ENCODE results near the gene GPRIN1.

Gene GPRIN1

GRCh38 chr5:176643491-176644219, 33.7 kb upstream of the GPRIN1 start:
- no peak for DNase-seq (ENCODE audit: low read depth)

DNA sequence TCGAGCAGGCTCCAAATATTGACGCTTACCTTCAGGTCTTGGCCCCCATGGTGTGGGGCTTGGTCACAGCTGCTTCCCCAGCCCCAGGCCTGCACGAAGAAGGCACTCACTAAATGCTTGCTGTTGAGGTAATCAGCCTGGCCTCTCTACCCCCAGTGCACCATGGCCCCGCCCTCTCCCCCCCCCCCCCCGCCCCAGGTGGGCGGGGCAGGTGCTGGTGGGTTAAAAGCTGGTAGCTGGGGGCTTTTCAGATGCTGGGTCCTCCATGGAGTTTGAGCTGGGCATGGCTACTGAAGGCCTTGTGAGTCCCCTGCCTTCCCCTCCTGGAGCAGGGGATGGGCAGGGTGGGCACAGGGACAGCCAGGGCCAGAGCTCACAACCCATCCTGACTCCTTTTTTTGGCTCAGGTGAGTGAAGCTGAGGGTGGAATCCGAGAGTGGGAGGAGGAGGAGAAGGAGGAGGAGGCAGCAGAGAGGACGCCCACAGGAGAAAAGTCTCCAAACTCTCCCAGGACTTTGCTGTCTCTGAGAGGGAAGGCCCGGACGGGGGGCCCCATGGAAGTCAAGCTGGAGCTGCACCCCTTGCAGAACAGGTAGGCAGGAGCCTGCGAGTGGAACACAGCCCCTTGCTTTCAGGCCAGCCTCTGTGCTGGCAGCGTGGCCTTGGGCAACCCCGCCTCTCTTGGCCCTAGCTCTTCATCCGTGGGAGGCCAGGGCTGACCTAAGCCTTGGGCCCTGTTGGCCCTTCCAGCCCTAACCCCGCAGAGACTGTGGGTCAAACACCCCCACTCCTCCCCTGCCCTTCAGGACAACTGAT, 32.9 kb upstream of the GPRIN1 start:
- no peak for DNase-seq (ENCODE audit: low read depth)

- DNase-seq (ENCODE audit: low read depth) = no peak
These were observed 30.7 kb upstream of the GPRIN1 start for GRCh38 chr5:176640616-176641015.

DNA sequence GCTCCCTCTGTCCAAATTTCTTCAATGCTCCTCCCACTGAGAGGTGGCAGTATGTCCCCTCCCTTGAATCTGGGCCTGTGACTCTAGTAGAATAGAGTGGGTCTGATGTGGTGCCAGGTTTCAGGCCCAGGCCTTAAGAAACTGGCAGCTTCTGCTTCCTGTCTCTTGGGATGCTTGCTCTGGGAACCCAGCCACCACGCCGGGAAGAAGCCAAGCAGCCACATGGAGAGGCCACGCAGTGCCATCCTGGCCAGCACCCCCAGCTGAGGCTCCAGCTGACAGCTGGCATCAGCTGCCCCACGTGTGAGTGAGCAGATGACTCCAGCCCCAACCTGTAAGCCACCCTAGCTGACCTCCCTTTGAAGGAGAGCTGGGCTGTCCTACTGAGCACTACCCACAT, 30.0 kb upstream of the GPRIN1 start:
- no peak for DNase-seq (ENCODE audit: low read depth)

GRCh38 chr5:176639208-176639607, 29.3 kb upstream of the GPRIN1 start:
- DNase-seq (ENCODE audit: low read depth) = no peak

- no peak for DNase-seq (ENCODE audit: low read depth)
These were observed 28.5 kb upstream of the GPRIN1 start for GRCh38 chr5:176638437-176638836.

GRCh38 chr5:176637556-176637955, 27.6 kb upstream of the GPRIN1 start:
- DNase-seq (ENCODE audit: low read depth) = no peak

- DNase-seq (ENCODE audit: low read depth) = no peak
These were observed 26.5 kb upstream of the GPRIN1 start for GRCh38 chr5:176636426-176636825.

DNA sequence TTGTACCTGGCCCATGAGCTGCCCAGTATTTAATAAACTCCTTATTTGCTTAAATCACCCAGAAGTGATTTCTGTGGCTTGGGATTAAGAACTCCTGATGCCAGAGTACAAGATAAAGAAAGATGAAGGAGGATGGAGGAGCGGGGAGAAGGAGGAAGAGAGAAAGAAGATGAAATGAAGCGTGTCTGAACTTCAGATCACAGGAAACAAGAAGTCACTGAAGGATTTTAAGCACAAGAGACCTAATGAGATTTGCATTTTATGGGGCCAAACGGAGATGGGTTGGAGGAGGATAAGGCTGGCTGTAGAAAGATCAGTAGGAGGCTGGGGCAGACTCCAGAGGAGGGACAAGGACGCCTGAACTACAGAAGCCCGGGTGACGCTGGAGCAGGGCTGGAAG, 23.6 kb upstream of the GPRIN1 start:
- DNase-seq (ENCODE audit: low read depth) = no peak

- no peak for DNase-seq (ENCODE audit: low read depth)
These were observed 22.8 kb upstream of the GPRIN1 start for GRCh38 chr5:176632745-176633144.

DNA sequence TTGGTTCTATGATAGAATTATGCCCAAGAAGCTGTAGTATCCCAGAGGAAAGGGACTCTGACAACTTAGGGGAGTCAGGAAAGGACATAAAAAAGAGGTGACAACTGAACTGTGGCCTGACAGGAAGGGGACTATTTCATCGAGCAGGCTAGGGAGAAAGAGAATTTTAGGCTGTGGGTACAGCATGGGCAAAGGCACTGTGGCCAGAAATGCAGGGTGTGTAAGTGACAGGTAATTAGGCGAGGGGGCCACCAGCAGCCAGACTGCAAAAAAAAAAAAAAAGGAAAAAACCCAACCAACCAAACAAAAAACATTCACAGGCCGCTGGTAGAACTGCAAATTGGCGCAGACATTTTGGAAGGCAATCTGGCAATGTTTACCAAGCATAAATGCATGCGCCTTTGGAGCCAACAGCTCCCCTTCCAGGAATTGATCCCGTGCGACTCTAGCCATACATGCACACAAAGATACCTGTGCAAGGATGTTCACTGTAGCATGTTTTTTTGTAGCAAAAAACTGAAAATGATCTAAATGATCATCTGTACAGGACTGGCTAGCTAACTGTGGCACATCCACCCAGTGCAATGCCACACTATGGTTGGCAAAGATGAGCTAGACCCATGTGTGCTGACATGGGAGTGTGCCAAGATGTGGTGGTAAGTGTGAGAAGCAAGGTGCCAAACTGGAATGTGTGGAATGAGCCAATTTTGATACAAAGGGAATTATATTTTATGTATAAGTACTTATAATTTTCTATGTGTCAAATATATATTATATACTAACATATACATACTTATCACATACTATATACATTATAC, 21.6 kb upstream of the GPRIN1 start:
- DNase-seq (ENCODE audit: low read depth) = no peak

- DNase-seq (ENCODE audit: low read depth) = no peak
These were observed 20.8 kb upstream of the GPRIN1 start for GRCh38 chr5:176630681-176631222.

DNA sequence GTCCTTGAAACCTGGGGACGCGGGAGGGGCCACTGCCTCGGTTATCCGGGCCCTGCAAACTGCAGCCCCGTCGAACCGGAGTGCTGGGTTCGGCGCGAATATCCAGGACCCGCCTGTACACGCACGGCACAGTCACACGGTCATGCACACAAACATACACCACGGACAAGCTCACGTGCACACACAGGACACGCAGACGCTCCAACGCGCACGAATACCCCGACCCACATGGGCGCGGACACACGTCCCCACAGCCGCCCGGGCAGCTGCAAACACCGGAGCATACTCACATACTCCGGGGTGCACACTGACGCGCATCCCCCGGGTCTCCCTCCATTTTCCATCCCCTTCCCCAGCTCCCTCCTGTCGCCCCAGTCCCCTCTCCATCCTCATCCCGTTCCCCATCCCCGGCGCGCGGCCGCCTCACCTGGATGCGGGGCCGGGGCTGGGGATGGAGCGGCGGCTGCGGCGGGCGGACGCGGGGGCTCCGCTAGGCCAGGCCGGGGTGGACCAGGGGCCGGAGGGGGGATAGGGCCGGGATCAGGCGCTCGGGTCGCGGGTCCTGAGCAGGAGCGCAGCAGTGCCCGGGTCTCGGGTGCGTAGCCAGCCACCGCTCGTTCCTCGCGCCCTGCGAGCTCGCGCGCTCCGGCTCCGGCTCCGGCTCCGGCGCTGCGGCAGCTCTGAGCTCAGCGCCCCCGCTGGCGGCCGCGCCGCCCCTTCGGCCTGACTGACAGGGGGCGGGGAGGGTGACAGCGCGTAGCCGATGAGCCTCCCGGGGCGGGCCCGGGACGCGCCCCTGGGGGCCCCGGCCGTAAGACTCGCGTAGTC, 20.1 kb upstream of the GPRIN1 start, which contains the start of the genes EIF4E1B and SNCB:
TSS of gene EIF4E1B (plus strand) at position 823 of the 828 bp plus-strand sequence. CDS start 12,113 bp downstream, outside the sequence.
TSS of gene SNCB (minus strand) at position 682 of the 828 bp plus-strand sequence. CDS start 880 bp downstream, outside the sequence.
- no peak for DNase-seq (ENCODE audit: low read depth)

DNA sequence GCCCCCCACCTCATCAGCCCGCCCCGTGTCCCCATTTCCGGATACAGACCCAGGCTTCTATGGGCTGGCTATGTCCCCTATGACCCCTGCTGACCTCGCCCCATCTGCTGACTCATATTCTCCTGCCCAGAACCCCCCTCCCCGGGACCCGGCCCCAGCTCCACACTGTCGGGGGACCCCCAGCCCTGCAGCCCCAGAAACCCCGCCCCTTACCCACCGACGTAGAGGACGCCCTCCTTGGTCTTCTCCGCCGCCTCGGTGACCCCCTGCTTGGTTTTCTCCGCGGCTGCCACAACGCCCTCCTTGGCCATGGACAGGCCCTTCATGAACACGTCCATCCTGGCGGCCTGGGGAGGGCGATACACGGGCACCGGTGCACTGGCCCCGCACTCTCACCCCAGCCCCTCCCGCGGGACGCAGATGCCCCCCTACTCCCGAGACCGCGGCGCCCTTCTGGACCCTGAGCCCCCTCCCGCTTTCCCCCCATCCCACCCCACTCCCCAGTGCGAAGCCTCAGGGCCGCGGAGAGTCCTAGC, 19.4 kb upstream of the GPRIN1 start:
- no peak for DNase-seq (ENCODE audit: low read depth)

DNA sequence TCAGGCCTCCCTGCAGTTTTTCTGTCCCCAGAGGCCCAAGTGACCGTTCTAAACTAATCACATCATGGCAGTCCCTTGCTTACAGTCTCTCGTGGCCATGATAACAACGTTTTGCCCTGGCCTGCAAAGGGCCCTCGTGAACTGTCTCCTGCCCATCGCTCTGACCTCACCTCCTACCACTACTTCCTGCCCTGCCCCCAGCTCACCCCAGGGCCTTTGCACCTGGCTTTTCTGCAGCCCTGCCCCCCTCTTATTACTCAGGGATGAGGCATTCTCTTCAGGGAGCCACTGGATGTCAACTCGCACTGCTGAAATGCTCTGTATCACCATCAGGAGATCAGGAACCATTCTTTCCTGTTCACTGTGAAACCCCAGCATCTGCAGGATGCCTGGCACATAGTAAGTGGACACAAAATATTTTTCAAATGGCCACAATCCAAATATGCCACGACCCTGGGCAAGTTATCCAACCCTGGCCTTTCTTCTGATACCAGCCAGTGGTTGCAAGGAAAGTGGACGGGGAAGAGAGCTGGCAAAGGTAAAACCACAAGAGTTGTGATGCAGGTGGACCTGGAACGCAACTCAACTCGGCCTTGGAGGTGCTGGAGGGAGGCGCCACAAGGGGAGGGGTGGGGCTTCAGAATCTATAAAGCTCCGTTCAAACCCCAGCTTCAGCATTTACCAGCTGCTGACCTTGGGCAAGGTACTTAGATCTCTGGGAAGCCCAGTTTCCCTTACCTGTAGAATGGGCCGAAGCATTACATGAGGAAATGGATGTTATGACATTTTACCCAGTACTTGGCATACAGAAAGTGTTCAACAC, 18.7 kb upstream of the GPRIN1 start:
- DNase-seq (ENCODE audit: low read depth) = no peak

GRCh38 chr5:176627582-176627981, 17.6 kb upstream of the GPRIN1 start:
- DNase-seq (ENCODE audit: low read depth) = no peak

- no peak for DNase-seq (ENCODE audit: low read depth)
These were observed 16.9 kb upstream of the GPRIN1 start for GRCh38 chr5:176626876-176627236.

DNA sequence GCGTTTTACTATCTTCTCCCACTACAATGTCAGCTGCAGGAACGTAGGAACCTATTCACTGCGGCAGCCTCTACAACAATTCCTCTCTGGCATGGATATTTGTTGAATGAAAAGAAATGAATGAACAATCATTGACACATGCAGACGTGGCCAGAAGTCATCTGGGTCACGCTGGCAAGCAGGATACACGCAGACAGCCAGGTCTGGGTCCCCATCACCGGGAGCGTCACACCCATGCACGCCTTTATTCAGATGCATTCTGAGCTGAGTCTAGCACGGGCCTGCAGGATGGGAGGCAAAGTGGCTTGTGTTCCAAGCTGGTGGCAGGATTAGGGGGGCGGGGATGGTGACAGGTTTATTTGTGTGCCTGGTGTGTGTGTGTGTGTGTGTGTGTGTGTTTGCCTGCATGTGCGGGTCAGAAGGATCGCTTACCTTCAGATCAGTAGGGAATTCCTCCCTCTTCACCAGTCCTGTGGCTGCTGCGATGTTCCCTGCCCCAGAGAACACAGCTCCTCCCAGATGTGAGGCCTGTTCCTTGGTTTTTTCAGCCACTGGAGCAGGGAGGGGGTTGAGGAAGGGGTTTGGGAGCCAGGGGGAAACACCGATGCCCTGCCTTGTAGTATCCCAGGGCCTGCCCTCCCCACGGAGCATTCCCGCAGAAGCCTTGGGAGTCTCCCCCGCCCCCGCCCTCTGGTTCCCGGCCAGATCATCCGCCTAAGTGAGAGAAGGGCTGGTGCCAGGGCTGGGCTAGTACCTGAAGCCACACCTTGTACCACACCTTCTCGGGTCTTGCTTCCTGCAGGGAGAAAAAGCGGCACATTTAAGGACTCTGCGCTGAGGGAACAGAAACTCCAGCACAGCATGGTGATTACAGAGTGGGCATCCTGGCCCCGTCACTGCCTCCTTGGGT, 16.3 kb upstream of the GPRIN1 start:
- DNase-seq (ENCODE audit: low read depth) = no peak

- DNase-seq (ENCODE audit: low read depth) = no peak
These were observed 15.6 kb upstream of the GPRIN1 start for GRCh38 chr5:176625512-176625911.

Data from GM04503 (cell line).